GM18907 (cell line): ENCODE data around the gene MLLT3.

Experiments used
- ATAC-seq: cut with Tn5 transposase; IDR thresholded peaks from one replicate; pipeline ENCODE4 v1.9.1; 2021; ENCODE audit warnings: mild to moderate bottlenecking, moderate library complexity; ENCODE audit not compliant: unreplicated experiment

The MLLT3 gene

GRCh38 chr9:20518737-20519136 lies 103.6 kb downstream of the MLLT3 start:
- no peak for ATAC-seq

GRCh38 chr9:20513126-20513913 lies 109.0 kb downstream of the MLLT3 start:
- ATAC-seq = no peak

GRCh38 chr9:20512636-20513035 lies 109.7 kb downstream of the MLLT3 start:
- ATAC-seq = no peak

GRCh38 chr9:20512106-20512505 lies 110.2 kb downstream of the MLLT3 start:
- no peak for ATAC-seq

GRCh38 chr9:20511686-20512085 lies 110.6 kb downstream of the MLLT3 start:
- no peak for ATAC-seq

GRCh38 chr9:20509466-20509865 lies 112.8 kb downstream of the MLLT3 start:
- no peak for ATAC-seq

- peak; percentile 78 for ATAC-seq
These were observed 114.1 kb downstream of the MLLT3 start for GRCh38 chr9:20508242-20508641.

GRCh38 chr9:20507431-20507830 lies 114.9 kb downstream of the MLLT3 start:
- no peak for ATAC-seq

- no peak for ATAC-seq
These were observed 116.0 kb downstream of the MLLT3 start for GRCh38 chr9:20506099-20506900.

GRCh38 chr9:20505574-20505973 lies 116.7 kb downstream of the MLLT3 start:
- no peak for ATAC-seq

GRCh38 chr9:20504930-20505329 lies 117.4 kb downstream of the MLLT3 start:
- ATAC-seq = no peak

GRCh38 chr9:20500101-20500500 lies 122.2 kb downstream of the MLLT3 start:
- ATAC-seq = no peak

- ATAC-seq = no peak
These were observed 123.3 kb downstream of the MLLT3 start for GRCh38 chr9:20499013-20499412.

- ATAC-seq = no peak
These were observed 126.0 kb downstream of the MLLT3 start for GRCh38 chr9:20496328-20496727.

GRCh38 chr9:20495098-20495497 lies 127.2 kb downstream of the MLLT3 start:
- no peak for ATAC-seq

GRCh38 chr9:20494035-20494434 lies 128.3 kb downstream of the MLLT3 start:
- no peak for ATAC-seq

- ATAC-seq = no peak
These were observed 129.5 kb downstream of the MLLT3 start for GRCh38 chr9:20492772-20493171.

GRCh38 chr9:20491612-20492011 lies 130.7 kb downstream of the MLLT3 start:
- no peak for ATAC-seq

GRCh38 chr9:20490246-20490834 lies 132.0 kb downstream of the MLLT3 start:
- no peak for ATAC-seq

- no peak for ATAC-seq
These were observed 133.6 kb downstream of the MLLT3 start for GRCh38 chr9:20488691-20489090.

GRCh38 chr9:20486552-20486951 lies 135.7 kb downstream of the MLLT3 start:
- no peak for ATAC-seq

- ATAC-seq = no peak
These were observed 140.9 kb downstream of the MLLT3 start for GRCh38 chr9:20481437-20481836.
